Caco-2 (cell line): ENCODE results near the gene CABP1. TPM values are rescaled to one million over a fixed set of nuclear protein-coding genes. Genes with fewer than 3 reads are reported as not detected.

ENCODE experiments used
- BruUV-seq: library from RNA; stranded (reverse); fragments of 400-500 nt; replicated peaks from 2 replicates; lab custom pipeline; 2021; lab: Mats Ljungman, UMichigan
- CTCF ChIA-PET: fragments of 300-600 bp; sonication (Branson Sonifier 250); formaldehyde crosslinking; loops from one replicate; lab custom pipeline; 2022; ENCODE audit warnings: antibody characterized with exemption; lab: Charles Lee
- POLR2A ChIA-PET: fragments of 300-600 bp; sonication (Branson Sonifier 250); formaldehyde crosslinking; loops from one replicate; lab custom pipeline; 2022; ENCODE audit warnings: antibody characterized with exemption; lab: Charles Lee
- DNase-seq, 2 experiments: peaks; one replicate each; pipeline versions ENCODE4 v3.0.0 to v3.0.0-alpha.2; 2020 to 2022
- H3K27me3 ChIP-seq: replicated peaks from 2 replicates; pipeline ENCODE4 v1.6.0; 2011; ENCODE audit warnings: low read length; ENCODE audit not compliant: control insufficient read depth, insufficient read depth
- H3K36me3 ChIP-seq: 2 replicates; pipeline ENCODE4 v1.5.1; 2011; ENCODE audit warnings: low read length; ENCODE audit not compliant: control insufficient read depth, insufficient read depth
- H3K4me1 ChIP-seq: fragments of 250-450 bp; sonication (Bioruptor Pico); 2 replicates; pipeline ENCODE4 v1.5.1; 2020; ENCODE audit warnings: mild to moderate bottlenecking
- H3K4me3 ChIP-seq: 2 replicates; pipeline ENCODE4 v1.5.1; 2011; ENCODE audit warnings: low read depth, mild to moderate bottlenecking, control low read depth, low read length
- H3K9me3 ChIP-seq: fragments of 250-450 bp; sonication (Bioruptor Pico); 2 replicates; pipeline ENCODE4 v1.5.1; 2020; ENCODE audit warnings: mild to moderate bottlenecking, moderate library complexity
- H3K27ac Mint-ChIP-seq: one replicate; pipeline ENCODE4 v1.8.0; 2022; ENCODE audit warnings: mixed read lengths; ENCODE audit not compliant: unreplicated experiment
- H3K27me3 Mint-ChIP-seq: one replicate; pipeline ENCODE4 v1.8.0; 2022; ENCODE audit warnings: mixed read lengths; ENCODE audit not compliant: insufficient read depth, unreplicated experiment
- H3K36me3 Mint-ChIP-seq: one replicate; pipeline ENCODE4 v1.8.0; 2022; ENCODE audit warnings: mild to moderate bottlenecking, mixed read lengths; ENCODE audit not compliant: insufficient read depth, unreplicated experiment
- H3K4me1 Mint-ChIP-seq: one replicate; pipeline ENCODE4 v1.8.0; 2022; ENCODE audit warnings: low read depth, mixed read lengths; ENCODE audit not compliant: unreplicated experiment
- H3K4me3 Mint-ChIP-seq: one replicate; pipeline ENCODE4 v1.8.0; 2022; ENCODE audit warnings: mild to moderate bottlenecking, moderate library complexity, mixed read lengths; ENCODE audit not compliant: unreplicated experiment
- H3K9me3 Mint-ChIP-seq: one replicate; pipeline ENCODE4 v1.8.0; 2022; ENCODE audit warnings: mixed read lengths; ENCODE audit not compliant: unreplicated experiment
- intact Hi-C: fragments of 100-400 bp; cut with micrococcal nuclease; formaldehyde crosslinking; loops from one replicate; pipeline ENCODE4 v1.10.0; 2022; ENCODE audit not compliant: unreplicated experiment
- total RNA-seq: library from RNA; stranded (reverse); gene quantifications from 2 replicates; pipeline ENCODE4 v1.2.3, GENCODE V29; 2022
- TF ChIP-seq, protein P1 (sequence below), 2 experiments: fragments of 200-600 bp in 1 of 2; IDR thresholded peaks; 1 replicate in 1 of 2; 2 replicates in 1 of 2; pipeline versions ENCODE4 v1.5.1 to v1.8.0; 2011 to 2022; ENCODE audit warnings: antibody characterized with exemption in 1 of 2, control low read depth in 1 of 2, inconsistent platforms in 1 of 2, low read depth in 1 of 2, low read length in 1 of 2, mild to moderate bottlenecking in 1 of 2, moderate library complexity in 1 of 2; ENCODE audit not compliant: insufficient read depth in 1 of 2, severe bottlenecking in 1 of 2, unreplicated experiment in 1 of 2

Gene CABP1
- total RNA-seq, 1 experiment from 2014 or later, result 0.95 TPM

GRCh38 chr12:120661432-120661831 is 21.0 kb downstream of the CABP1 start:
- CTCF ChIA-PET, result no interaction called here
- H3K27me3 Mint-ChIP-seq, result no peaks in the 10 kb centered on the region
- peaks cover 6% of the 10 kb centered on the region for H3K4me1 Mint-ChIP-seq
- no peak overlapping the region for H3K4me3 ChIP-seq
- intact Hi-C loops, result no loop called here
- H3K9me3 Mint-ChIP-seq, result no peaks in the 10 kb centered on the region
- no peaks in the 10 kb centered on the region for H3K9me3 ChIP-seq
- H3K4me3 Mint-ChIP-seq, result no peak overlapping the region
- H3K4me1 ChIP-seq, result no peaks in the 10 kb centered on the region
- POLR2A ChIA-PET, result no interaction called here
- H3K36me3 ChIP-seq, result no peaks in the 10 kb centered on the region
- BruUV-seq, result no TSS peak
- no peak overlapping the region for H3K27ac Mint-ChIP-seq
- no peak for DNase-seq
- no peaks in the 10 kb centered on the region; the same call in 1 of the 2 replicates for H3K27me3 ChIP-seq
- TF ChIP-seq, protein P1, sequence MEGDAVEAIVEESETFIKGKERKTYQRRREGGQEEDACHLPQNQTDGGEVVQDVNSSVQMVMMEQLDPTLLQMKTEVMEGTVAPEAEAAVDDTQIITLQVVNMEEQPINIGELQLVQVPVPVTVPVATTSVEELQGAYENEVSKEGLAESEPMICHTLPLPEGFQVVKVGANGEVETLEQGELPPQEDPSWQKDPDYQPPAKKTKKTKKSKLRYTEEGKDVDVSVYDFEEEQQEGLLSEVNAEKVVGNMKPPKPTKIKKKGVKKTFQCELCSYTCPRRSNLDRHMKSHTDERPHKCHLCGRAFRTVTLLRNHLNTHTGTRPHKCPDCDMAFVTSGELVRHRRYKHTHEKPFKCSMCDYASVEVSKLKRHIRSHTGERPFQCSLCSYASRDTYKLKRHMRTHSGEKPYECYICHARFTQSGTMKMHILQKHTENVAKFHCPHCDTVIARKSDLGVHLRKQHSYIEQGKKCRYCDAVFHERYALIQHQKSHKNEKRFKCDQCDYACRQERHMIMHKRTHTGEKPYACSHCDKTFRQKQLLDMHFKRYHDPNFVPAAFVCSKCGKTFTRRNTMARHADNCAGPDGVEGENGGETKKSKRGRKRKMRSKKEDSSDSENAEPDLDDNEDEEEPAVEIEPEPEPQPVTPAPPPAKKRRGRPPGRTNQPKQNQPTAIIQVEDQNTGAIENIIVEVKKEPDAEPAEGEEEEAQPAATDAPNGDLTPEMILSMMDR (IDR thresholded peaks at IDR 0.05; ENCODE audit: insufficient read depth in 1 of 2, low read depth in 1 of 2, low read length in 1 of 2, severe bottlenecking in 1 of 2, unreplicated experiment in 1 of 2), result no peak
- H3K36me3 Mint-ChIP-seq, result no peaks in the 10 kb centered on the region

DNA sequence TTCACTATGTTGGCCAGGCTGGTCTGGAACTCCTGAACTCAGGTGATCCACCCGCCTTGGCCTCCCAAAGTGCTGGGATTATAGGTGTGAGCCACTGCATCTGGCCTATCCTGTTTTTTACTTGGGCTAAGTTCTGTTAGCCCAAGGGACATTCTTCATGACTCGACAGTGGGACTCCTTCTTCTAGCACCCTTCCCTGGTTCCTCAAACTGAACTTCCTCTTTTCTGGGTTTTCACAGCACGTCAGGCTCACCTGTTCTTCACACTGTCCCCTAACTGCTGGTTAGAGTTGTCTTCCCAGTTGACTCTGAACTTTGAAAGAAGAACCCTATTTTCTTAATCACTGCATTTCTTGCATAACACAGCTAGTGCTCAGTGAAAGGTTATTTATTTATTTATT is 22.5 kb downstream of the CABP1 start:
- no peak overlapping the region for H3K4me3 Mint-ChIP-seq
- no peaks in the 10 kb centered on the region for H3K4me1 ChIP-seq
- POLR2A ChIA-PET, result no interaction called here
- H3K9me3 Mint-ChIP-seq, result no peaks in the 10 kb centered on the region
- no TSS peak for BruUV-seq
- no peak overlapping the region for H3K4me3 ChIP-seq
- no peak overlapping the region for H3K27ac Mint-ChIP-seq
- no peaks in the 10 kb centered on the region for H3K9me3 ChIP-seq
- DNase-seq, result no peak
- no peaks in the 10 kb centered on the region for H3K36me3 ChIP-seq
- H3K4me1 Mint-ChIP-seq, result peaks cover 6% of the 10 kb centered on the region
- no peaks in the 10 kb centered on the region; the same call in 1 of the 2 replicates for H3K27me3 ChIP-seq
- intact Hi-C loops, result no loop called here
- no peaks in the 10 kb centered on the region for H3K27me3 Mint-ChIP-seq
- TF ChIP-seq, protein P1 (IDR thresholded peaks at IDR 0.05; ENCODE audit: insufficient read depth in 1 of 2, low read depth in 1 of 2, low read length in 1 of 2, severe bottlenecking in 1 of 2, unreplicated experiment in 1 of 2), result no peak
- H3K36me3 Mint-ChIP-seq, result no peaks in the 10 kb centered on the region
- CTCF ChIA-PET, result interaction anchor here (1.3 kb wide), 1 partner anchor 13 kb away, joined by 8 read pairs; no protein-coding TSS in a partner anchor

DNA sequence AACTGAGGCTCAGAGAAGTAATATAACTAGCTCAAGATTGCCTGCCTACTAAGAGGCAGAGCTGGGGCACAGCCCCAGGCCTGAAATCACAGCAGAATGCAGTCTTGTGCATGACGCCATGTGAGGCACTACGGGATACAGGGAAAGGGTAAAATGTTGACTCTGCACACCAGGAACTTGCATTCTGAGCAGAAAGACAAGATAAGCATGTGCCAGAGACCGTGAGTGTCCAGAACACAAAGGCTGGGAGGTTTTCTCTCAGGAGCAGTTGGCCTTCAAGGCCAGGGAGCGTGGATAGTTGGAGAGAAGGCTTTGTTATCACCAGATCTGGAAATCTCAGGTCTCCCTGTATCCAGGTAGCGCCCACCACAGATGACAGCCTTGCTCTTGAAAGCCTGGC is 23.3 kb downstream of the CABP1 start:
- no peaks in the 10 kb centered on the region; the same call in 1 of the 2 replicates for H3K27me3 ChIP-seq
- BruUV-seq, result no TSS peak
- ChIA-PET POLR2A (no interaction called here), CTCF (interaction anchor here (0.6 to 1.3 kb wide), 2 partner anchors 14 to 52 kb away, joined by 8 read pairs; no protein-coding TSS in a partner anchor)
- no peak overlapping the region for H3K27ac Mint-ChIP-seq
- no peaks in the 10 kb centered on the region for H3K27me3 Mint-ChIP-seq
- H3K9me3 ChIP-seq, result no peaks in the 10 kb centered on the region
- H3K4me1 ChIP-seq, result no peaks in the 10 kb centered on the region
- TF ChIP-seq, protein P1 (IDR thresholded peaks at IDR 0.05; ENCODE audit: insufficient read depth in 1 of 2, low read depth in 1 of 2, low read length in 1 of 2, severe bottlenecking in 1 of 2, unreplicated experiment in 1 of 2), result no peak
- H3K36me3 Mint-ChIP-seq, result no peaks in the 10 kb centered on the region
- H3K9me3 Mint-ChIP-seq, result no peaks in the 10 kb centered on the region
- no peak overlapping the region for H3K4me3 ChIP-seq
- H3K4me1 Mint-ChIP-seq, result peaks cover 6% of the 10 kb centered on the region
- DNase-seq, result no peak
- intact Hi-C loops, result no loop called here
- H3K36me3 ChIP-seq, result no peaks in the 10 kb centered on the region
- no peak overlapping the region for H3K4me3 Mint-ChIP-seq
